Natural killer cell (primary cell): Measurements from ENCODE around the gene FAM110D. TPM values are rescaled to one million over a fixed set of nuclear protein-coding genes. Genes with fewer than 3 reads are reported as not detected.

Experiments used
- ATAC-seq, 3 donors: fragments of 150-1000 bp in 2 of 3; fragments of 200-7000 bp in 1 of 3; cut with Tn5 transposase; 1 replicate in 1 of 3; 2 replicates in 2 of 3; pipeline ENCODE4 v1.10.0; 2021; ENCODE audit warnings: mild to moderate bottlenecking in 2 of 3, moderate library complexity in 2 of 3
- DNase-seq, 2 donors: peaks; one replicate each; pipeline versions ENCODE4 v3.0.0 to v3.0.0-alpha.2; 2013 to 2021; ENCODE audit warnings: mixed read lengths in 1 of 2
- H3K27ac ChIP-seq: one replicate; pipeline ENCODE4 v1.5.1; 2013; ENCODE audit warnings: mild to moderate bottlenecking, low read length
- H3K27me3 ChIP-seq: one replicate; pipeline ENCODE4 v1.6.1; 2013; ENCODE audit warnings: low read length; ENCODE audit not compliant: control insufficient read depth, insufficient read depth
- H3K36me3 ChIP-seq: one replicate; pipeline ENCODE4 v1.6.1; 2013; ENCODE audit warnings: low read length; ENCODE audit not compliant: control insufficient read depth, insufficient read depth
- H3K4me1 ChIP-seq: one replicate; pipeline ENCODE4 v1.6.1; 2013; ENCODE audit warnings: low read length; ENCODE audit not compliant: control insufficient read depth, insufficient read depth
- H3K4me3 ChIP-seq: one replicate; pipeline ENCODE4 v1.5.1; 2013; ENCODE audit warnings: low read length
- H3K9me3 ChIP-seq: one replicate; pipeline ENCODE4 v1.6.1; 2013; ENCODE audit warnings: low read length; ENCODE audit not compliant: control insufficient read depth, insufficient read depth
- H3K27ac Mint-ChIP-seq, 2 donors: one replicate each; pipeline ENCODE4 v1.8.0; 2022; ENCODE audit warnings: mild to moderate bottlenecking in 2 of 2, mixed read lengths in 2 of 2, moderate library complexity in 1 of 2
- H3K27me3 Mint-ChIP-seq, 2 donors: one replicate each; pipeline ENCODE4 v1.8.0; 2022; ENCODE audit warnings: low read depth in 2 of 2, mixed read lengths in 2 of 2
- H3K36me3 Mint-ChIP-seq: one replicate; pipeline ENCODE4 v1.8.0; 2022; ENCODE audit warnings: mixed read lengths
- H3K4me1 Mint-ChIP-seq, 2 donors: one replicate each; pipeline ENCODE4 v1.8.0; 2022; ENCODE audit warnings: mixed read lengths in 2 of 2
- H3K4me3 Mint-ChIP-seq: one replicate; pipeline ENCODE4 v1.8.0; 2022; ENCODE audit warnings: mild to moderate bottlenecking, moderate library complexity, mixed read lengths
- H3K9me3 Mint-ChIP-seq, 2 donors: one replicate each; pipeline ENCODE4 v1.8.0; 2022; ENCODE audit warnings: mixed read lengths in 2 of 2
- WGBS: methylation state at CpG from one replicate; pipeline ENCODE4 v1.1.7; 2013; ENCODE audit warnings: missing lambda C conversion rate; ENCODE audit not compliant: insufficient coverage; 5-methylcytosine and 5-hydroxymethylcytosine counted together
- intact Hi-C: fragments of 100-400 bp; cut with micrococcal nuclease; formaldehyde crosslinking; loops from one replicate; pipeline ENCODE4 v1.14.2; 2022
- total RNA-seq, 4 donors: library from RNA; stranded (reverse); fragments of 120-200 nt in 1 of 4; gene quantifications; one replicate each; pipeline versions ENCODE4 v1.2.3 to v1.2.4, GENCODE V29; 2013 to 2022
- TF ChIP-seq, protein P1 (sequence below): fragments of 200-600 bp; IDR thresholded peaks from one replicate; pipeline ENCODE4 v1.8.0; 2022; ENCODE audit warnings: antibody characterized with exemption

Gene FAM110D
- total RNA-seq, 3 donors from 2014 or later (not counting 1 experiment from before 2014, with no cell fraction given) = not detected

DNA sequence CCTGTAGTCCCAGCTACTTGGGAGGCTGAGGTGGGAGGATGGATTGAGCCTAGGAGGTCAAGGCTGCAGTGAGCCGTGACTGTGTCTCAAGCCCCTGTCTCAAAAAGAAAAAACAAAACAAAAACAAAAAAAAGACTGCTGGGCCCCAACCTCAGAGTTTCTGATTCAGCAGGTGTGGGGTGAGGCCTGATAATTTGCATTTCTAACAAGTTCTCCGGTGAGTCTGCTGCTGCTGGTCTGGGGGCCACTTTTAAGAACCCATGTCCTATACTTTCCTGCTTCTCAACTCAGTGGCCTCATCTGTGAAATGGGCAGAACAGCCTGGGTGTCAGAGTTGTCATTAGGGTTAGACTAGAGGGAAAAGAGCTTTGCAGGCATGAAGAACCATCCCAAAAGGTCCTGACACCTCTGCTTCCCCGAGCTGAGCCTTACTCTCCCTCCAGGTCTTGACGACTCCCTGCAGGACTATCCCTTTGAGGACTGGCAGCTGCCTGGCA, 21.2 kb downstream of the FAM110D start:
- no peaks in the 10 kb centered on the region for H3K9me3 Mint-ChIP-seq
- intact Hi-C loops = no loop called here
- Histone ChIP-seq H3K36me3 (no peaks in the 10 kb centered on the region), H3K4me3 (no peak overlapping the region), H3K27ac (no peak overlapping the region), H3K9me3 (no peaks in the 10 kb centered on the region), H3K27me3 (no peaks in the 10 kb centered on the region), H3K4me1 (no peaks in the 10 kb centered on the region)
- H3K4me3 Mint-ChIP-seq = no peak overlapping the region
- ATAC-seq = no peak
- H3K4me1 Mint-ChIP-seq = no peaks in the 10 kb centered on the region
- no peak for DNase-seq
- TF ChIP-seq, protein P1, sequence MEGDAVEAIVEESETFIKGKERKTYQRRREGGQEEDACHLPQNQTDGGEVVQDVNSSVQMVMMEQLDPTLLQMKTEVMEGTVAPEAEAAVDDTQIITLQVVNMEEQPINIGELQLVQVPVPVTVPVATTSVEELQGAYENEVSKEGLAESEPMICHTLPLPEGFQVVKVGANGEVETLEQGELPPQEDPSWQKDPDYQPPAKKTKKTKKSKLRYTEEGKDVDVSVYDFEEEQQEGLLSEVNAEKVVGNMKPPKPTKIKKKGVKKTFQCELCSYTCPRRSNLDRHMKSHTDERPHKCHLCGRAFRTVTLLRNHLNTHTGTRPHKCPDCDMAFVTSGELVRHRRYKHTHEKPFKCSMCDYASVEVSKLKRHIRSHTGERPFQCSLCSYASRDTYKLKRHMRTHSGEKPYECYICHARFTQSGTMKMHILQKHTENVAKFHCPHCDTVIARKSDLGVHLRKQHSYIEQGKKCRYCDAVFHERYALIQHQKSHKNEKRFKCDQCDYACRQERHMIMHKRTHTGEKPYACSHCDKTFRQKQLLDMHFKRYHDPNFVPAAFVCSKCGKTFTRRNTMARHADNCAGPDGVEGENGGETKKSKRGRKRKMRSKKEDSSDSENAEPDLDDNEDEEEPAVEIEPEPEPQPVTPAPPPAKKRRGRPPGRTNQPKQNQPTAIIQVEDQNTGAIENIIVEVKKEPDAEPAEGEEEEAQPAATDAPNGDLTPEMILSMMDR = no peak
- no peak overlapping the region for H3K27ac Mint-ChIP-seq
- no peaks in the 10 kb centered on the region for H3K27me3 Mint-ChIP-seq
- no peaks in the 10 kb centered on the region for H3K36me3 Mint-ChIP-seq
- WGBS = 88% methylated on average over 3 of the region's 4 CpGs

DNA sequence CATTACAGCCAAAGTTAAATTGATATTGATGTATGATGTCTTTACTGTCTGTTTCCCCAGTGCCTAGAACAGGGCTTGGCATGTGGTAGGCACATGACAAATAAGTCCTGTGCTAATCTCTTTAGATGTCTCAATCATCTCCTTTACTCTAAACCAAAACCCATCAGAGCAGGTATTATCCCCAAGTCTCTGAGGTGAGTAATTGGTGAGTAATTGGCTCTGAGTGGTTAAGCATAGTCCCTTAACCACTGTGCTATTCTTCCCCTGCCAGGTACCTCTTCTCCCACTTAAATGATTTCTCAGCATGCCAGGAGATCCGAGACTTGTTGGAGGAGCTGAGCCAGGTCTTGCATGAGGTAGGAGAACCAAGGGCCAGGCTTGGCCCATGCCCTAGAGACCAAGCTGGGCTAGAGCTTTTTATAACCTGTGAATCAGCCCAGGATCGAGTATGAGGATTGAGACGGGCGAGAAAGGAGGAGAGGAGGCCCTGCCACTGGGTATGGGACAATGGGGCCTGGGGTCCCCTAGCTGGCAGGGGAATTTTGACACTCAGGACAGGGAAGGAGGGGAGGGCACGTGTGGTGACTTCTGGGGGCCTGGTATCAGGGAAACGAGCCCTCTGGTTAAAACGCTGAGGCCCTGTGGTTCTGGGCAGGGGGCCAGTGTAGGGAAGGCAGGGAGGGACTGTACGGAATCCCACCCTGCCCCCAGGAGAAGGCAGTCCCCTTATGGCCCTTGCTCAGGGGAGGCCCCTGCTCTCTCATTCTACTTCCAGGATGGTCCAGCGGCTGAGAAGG, 22.9 kb downstream of the FAM110D start:
- no peaks in the 10 kb centered on the region for H3K36me3 ChIP-seq
- Mint-ChIP-seq H3K27ac (no peak overlapping the region), H3K4me3 (no peak overlapping the region), H3K36me3 (no peaks in the 10 kb centered on the region), H3K4me1 (no peaks in the 10 kb centered on the region), H3K27me3 (no peaks in the 10 kb centered on the region), H3K9me3 (no peaks in the 10 kb centered on the region)
- no peak overlapping the region for H3K4me3 ChIP-seq
- TF ChIP-seq, protein P1 = no peak
- no peak overlapping the region for H3K27ac ChIP-seq
- H3K9me3 ChIP-seq = no peaks in the 10 kb centered on the region
- intact Hi-C loops = no loop called here
- WGBS = 77% methylated on average over 9 of the region's 9 CpGs
- no peak for ATAC-seq
- no peaks in the 10 kb centered on the region for H3K27me3 ChIP-seq
- no peak for DNase-seq
- no peaks in the 10 kb centered on the region for H3K4me1 ChIP-seq

DNA sequence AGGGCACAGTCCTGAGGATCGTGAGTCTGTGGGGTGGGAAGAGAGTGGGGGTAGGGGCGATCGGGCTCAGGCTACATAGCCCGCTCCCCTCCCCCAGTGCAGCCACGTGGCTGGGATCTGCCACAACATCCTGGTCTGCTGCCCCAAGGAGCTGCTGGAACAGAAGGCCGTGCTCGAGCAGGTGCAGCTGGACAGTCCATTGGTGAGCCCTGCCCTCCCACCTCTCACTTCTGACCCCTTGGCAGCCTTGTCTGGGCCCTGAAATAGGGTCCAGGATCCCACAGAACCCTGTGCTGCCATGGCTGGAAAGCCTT, 23.5 kb downstream of the FAM110D start:
- 90% methylated on average over 6 of the region's 7 CpGs for WGBS
- Mint-ChIP-seq H3K27ac (no peak overlapping the region), H3K27me3 (no peaks in the 10 kb centered on the region), H3K9me3 (no peaks in the 10 kb centered on the region), H3K36me3 (no peaks in the 10 kb centered on the region), H3K4me1 (no peaks in the 10 kb centered on the region), H3K4me3 (no peak overlapping the region)
- Histone ChIP-seq H3K9me3 (no peaks in the 10 kb centered on the region), H3K4me1 (no peaks in the 10 kb centered on the region), H3K36me3 (no peaks in the 10 kb centered on the region), H3K4me3 (no peak overlapping the region), H3K27me3 (no peaks in the 10 kb centered on the region), H3K27ac (no peak overlapping the region)
- no peak for ATAC-seq
- DNase-seq = no peak
- intact Hi-C loops = no loop called here
- TF ChIP-seq, protein P1 = no peak

DNA sequence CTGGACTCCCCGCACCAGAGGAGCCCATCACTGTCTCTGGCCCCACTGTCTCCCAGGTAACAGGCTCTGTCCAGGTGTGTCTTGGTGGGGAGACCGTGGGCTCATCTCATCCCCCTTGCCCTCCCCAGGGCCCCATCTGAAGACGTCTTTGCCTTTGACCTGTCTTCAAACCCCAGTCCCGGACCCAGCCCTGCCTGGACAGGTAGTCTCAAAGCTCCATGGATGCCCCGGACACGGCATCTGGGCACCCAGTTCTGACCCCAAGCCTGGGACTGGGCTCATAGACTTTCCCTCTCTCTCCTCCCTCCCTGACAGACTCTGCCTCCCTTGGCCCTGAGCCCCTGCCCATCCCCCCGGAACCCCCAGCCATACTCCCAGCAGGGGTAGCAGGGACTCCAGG, 25.2 kb downstream of the FAM110D start:
- intact Hi-C loops = no loop called here
- ATAC-seq (no peak), DNase-seq (no peak)
- Mint-ChIP-seq H3K4me3 (no peak overlapping the region), H3K9me3 (no peaks in the 10 kb centered on the region), H3K27ac (no peak overlapping the region), H3K36me3 (no peaks in the 10 kb centered on the region), H3K4me1 (no peaks in the 10 kb centered on the region), H3K27me3 (no peaks in the 10 kb centered on the region)
- H3K4me3 ChIP-seq = no peak overlapping the region
- H3K27ac ChIP-seq = no peak overlapping the region
- TF ChIP-seq, protein P1 = no peak
- no peaks in the 10 kb centered on the region for H3K36me3 ChIP-seq
- WGBS = 96% methylated on average over 6 of the region's 7 CpGs
- H3K27me3 ChIP-seq = no peaks in the 10 kb centered on the region
- H3K4me1 ChIP-seq = no peaks in the 10 kb centered on the region
- H3K9me3 ChIP-seq = no peaks in the 10 kb centered on the region
